Peyer's patch (tissue), 4 donors: ENCODE measurements around the gene GPAM.

Source experiments
- POLR2A ChIP-seq, 2 donors: fragments of 450-650 bp; IDR thresholded peaks; one replicate each; pipeline ENCODE4 v1.5.1; 2017; ENCODE audit warnings: antibody characterized with exemption in 2 of 2, mild to moderate bottlenecking in 2 of 2, moderate library complexity in 2 of 2
- TF ChIP-seq, protein P1 (sequence below), 6 experiments: fragments of 450-650 bp in 4 of 6; fragments of 200-600 bp in 2 of 6; sonication (generic) in 1 of 6; IDR thresholded peaks; one replicate each; pipeline ENCODE4 v1.5.1; 2017 to 2019; ENCODE audit warnings: antibody characterized with exemption in 6 of 6, mild to moderate bottlenecking in 3 of 6, moderate library complexity in 1 of 6

DNA sequence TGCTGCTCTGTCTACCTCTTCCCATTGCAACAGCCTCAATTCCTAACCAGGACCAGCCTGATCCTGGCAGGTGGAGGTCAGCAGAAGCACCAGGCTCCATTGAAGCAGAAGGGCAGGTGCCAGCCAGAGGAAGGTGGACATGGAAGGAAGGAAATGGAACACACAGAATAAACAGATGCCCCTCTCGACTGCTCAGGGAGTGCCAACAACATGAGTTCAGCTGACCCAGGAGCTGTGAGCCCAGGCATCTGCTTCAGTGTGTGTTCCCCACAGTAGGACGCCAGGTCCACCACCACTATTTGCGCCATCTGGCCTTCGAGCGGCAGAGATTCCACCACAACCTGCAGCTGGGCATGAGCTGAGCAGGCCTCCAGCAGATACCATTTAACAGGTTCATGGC lies 56.7 kb downstream of the GPAM start:
- TF ChIP-seq POLR2A (IDR thresholded peaks at IDR 0.05): no peak
- TF ChIP-seq, protein P1, sequence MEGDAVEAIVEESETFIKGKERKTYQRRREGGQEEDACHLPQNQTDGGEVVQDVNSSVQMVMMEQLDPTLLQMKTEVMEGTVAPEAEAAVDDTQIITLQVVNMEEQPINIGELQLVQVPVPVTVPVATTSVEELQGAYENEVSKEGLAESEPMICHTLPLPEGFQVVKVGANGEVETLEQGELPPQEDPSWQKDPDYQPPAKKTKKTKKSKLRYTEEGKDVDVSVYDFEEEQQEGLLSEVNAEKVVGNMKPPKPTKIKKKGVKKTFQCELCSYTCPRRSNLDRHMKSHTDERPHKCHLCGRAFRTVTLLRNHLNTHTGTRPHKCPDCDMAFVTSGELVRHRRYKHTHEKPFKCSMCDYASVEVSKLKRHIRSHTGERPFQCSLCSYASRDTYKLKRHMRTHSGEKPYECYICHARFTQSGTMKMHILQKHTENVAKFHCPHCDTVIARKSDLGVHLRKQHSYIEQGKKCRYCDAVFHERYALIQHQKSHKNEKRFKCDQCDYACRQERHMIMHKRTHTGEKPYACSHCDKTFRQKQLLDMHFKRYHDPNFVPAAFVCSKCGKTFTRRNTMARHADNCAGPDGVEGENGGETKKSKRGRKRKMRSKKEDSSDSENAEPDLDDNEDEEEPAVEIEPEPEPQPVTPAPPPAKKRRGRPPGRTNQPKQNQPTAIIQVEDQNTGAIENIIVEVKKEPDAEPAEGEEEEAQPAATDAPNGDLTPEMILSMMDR (IDR thresholded peaks at IDR 0.05): no peak
